Osteoblast (primary cell): ENCODE measurements around the gene WNK1. TPM values are rescaled to one million over a fixed set of nuclear protein-coding genes. Genes with fewer than 3 reads are reported as not detected.

Experiments used
- DNase-seq: peaks from one replicate; pipeline ENCODE4 v3.0.0; 2011; ENCODE audit warnings: low spot score, mixed read lengths; ENCODE audit not compliant: insufficient read length; ENCODE audit errors: missing footprints
- H2AFZ ChIP-seq: 2 replicates; pipeline ENCODE4 v1.6.0; 2011; ENCODE audit warnings: mild to moderate bottlenecking, low read length
- H3K27ac ChIP-seq: 2 replicates; pipeline ENCODE4 v1.5.1; 2011; ENCODE audit warnings: mild to moderate bottlenecking, low read depth, low read length, moderate library complexity
- H3K27me3 ChIP-seq: 2 replicates; pipeline ENCODE4 v1.6.0; 2012; ENCODE audit warnings: mild to moderate bottlenecking, control low read depth, inconsistent platforms, low read length, moderate library complexity; ENCODE audit not compliant: insufficient read depth
- H3K36me3 ChIP-seq: 2 replicates; pipeline ENCODE4 v1.5.1; 2011; ENCODE audit warnings: mild to moderate bottlenecking, low read length, control low read depth, moderate library complexity; ENCODE audit not compliant: insufficient read depth
- H3K4me1 ChIP-seq: 2 replicates; pipeline ENCODE4 v1.5.1; 2011; ENCODE audit warnings: mild to moderate bottlenecking, low read length, control low read depth, moderate library complexity; ENCODE audit not compliant: insufficient read depth
- H3K4me2 ChIP-seq: 2 replicates; pipeline ENCODE4 v1.6.0; 2011; ENCODE audit warnings: mild to moderate bottlenecking, low read length; ENCODE audit not compliant: insufficient read depth
- H3K4me3 ChIP-seq: fragments of 200-600 bp; sonication (generic); 3 replicates; pipeline ENCODE4 v1.5.1; 2012; ENCODE audit warnings: mild to moderate bottlenecking, low read length, inconsistent platforms; ENCODE audit not compliant: insufficient read depth
- H3K79me2 ChIP-seq: 2 replicates; pipeline ENCODE4 v1.6.0; 2012; ENCODE audit warnings: mild to moderate bottlenecking, low read length, control low read depth, inconsistent platforms; ENCODE audit not compliant: insufficient read depth
- H3K9me3 ChIP-seq: 2 replicates; pipeline ENCODE4 v1.5.1; 2011; ENCODE audit warnings: low read depth, low read length, control low read depth
- H4K20me1 ChIP-seq: 2 replicates; pipeline ENCODE4 v1.6.0; 2012; ENCODE audit warnings: mild to moderate bottlenecking, low read length, control low read depth; ENCODE audit not compliant: insufficient read depth
- CTCF ChIP-seq: IDR thresholded peaks from 2 replicates; pipeline ENCODE4 v1.5.1; 2011; ENCODE audit warnings: mild to moderate bottlenecking, low read depth, low read length, moderate library complexity; ENCODE audit errors: extremely low read depth
- total RNA-seq: library from RNA; depleted of rRNA; stranded (reverse); fragments of >200 nt; gene quantifications from 2 replicates; pipeline ENCODE4 v1.2.3, GENCODE V29; 2012

Gene WNK1
- total RNA-seq, 1 donor = 110 TPM

GRCh38 chr12:751192-751998 lies 984 bp upstream of the WNK1 start:
- Histone ChIP-seq H3K9me3 (no peaks in the 10 kb centered on the region), H3K4me1 (peaks cover 20% of the 10 kb centered on the region), H3K4me2 (peak overlapping the region; percentile 94), H2AFZ (peak overlapping the region; percentile 91), H3K27ac (peak overlapping the region; percentile 72), H3K27me3 (no peaks in the 10 kb centered on the region), H3K4me3 (peak overlapping the region; percentile 76), H3K36me3 (no peaks in the 10 kb centered on the region), H3K79me2 (peaks cover 36% of the 10 kb centered on the region), H4K20me1 (peaks cover 32% of the 10 kb centered on the region)
- TF ChIP-seq CTCF = peak; percentile 83
- peak; percentile 96 for DNase-seq

- Histone ChIP-seq H4K20me1 (peaks cover 44% of the 10 kb centered on the region), H3K27ac (peak overlapping the region; percentile 64), H3K27me3 (no peaks in the 10 kb centered on the region), H3K9me3 (no peaks in the 10 kb centered on the region), H2AFZ (peak overlapping the region; percentile 73), H3K79me2 (peaks cover 52% of the 10 kb centered on the region), H3K4me3 (peak overlapping the region; percentile 76), H3K4me1 (peaks cover 20% of the 10 kb centered on the region), H3K4me2 (peak overlapping the region; percentile 96), H3K36me3 (no peaks in the 10 kb centered on the region)
- DNase-seq = peak; percentile 85
- TF ChIP-seq CTCF = no peak
Measured at GRCh38 chr12:752695-753610, 574 bp downstream of the WNK1 start.

- Histone ChIP-seq H3K27me3 (no peaks in the 10 kb centered on the region), H3K79me2 (peaks cover 60% of the 10 kb centered on the region), H4K20me1 (peaks cover 48% of the 10 kb centered on the region), H3K9me3 (no peaks in the 10 kb centered on the region), H3K4me1 (peaks cover 20% of the 10 kb centered on the region), H3K27ac (peak overlapping the region; percentile 64), H3K4me2 (peak overlapping the region; percentile 96), H3K4me3 (peak overlapping the region; percentile 76), H3K36me3 (no peaks in the 10 kb centered on the region), H2AFZ (no peak overlapping the region)
- DNase-seq = peak; percentile 81
- no peak for TF ChIP-seq CTCF
Measured at GRCh38 chr12:753611-754472, 1.5 kb downstream of the WNK1 start.
